Measurements from ENCODE around the gene RSRC1. TPM values are rescaled to one million over a fixed set of nuclear protein-coding genes. Genes with fewer than 3 reads are reported as not detected.
"Not testable (repeated sequence)": the region's sequence is repeated elsewhere in the genome, so short reads cannot be mapped to it uniquely, and the experiment has no call there.

RSRC1 gene
- total and polyA plus RNA-seq, 2 of the 8 experiments (the other 6 are each of a cell fraction or from before 2014, with no cell fraction given) = 2.0 to 27.9 TPM

- H3K14ac ChIP-seq (ENCODE audit: insufficient read length); H3K9ac ChIP-seq (replicated peaks in 1 of 4; ENCODE audit: extremely low read depth in 1 of 4, low read depth in 3 of 4, low read length in 3 of 4); H2AFZ ChIP-seq (ENCODE audit: low read length); H3K23ac ChIP-seq (ENCODE audit: insufficient read length); H3K18ac ChIP-seq (ENCODE audit: extremely low read depth, low read length); H3K79me1 ChIP-seq (ENCODE audit: low read depth, low read length); H2BK5ac ChIP-seq (ENCODE audit: low read depth, low read length); DNase-seq (ENCODE audit: low read depth in 1 of 2, low spot score in 2 of 2); H2BK20ac ChIP-seq (ENCODE audit: low read length); H3K23me2 ChIP-seq (ENCODE audit: low read depth, low read length); H3K9me3 ChIP-seq (ENCODE audit: insufficient read depth in 2 of 2, low read depth in 1 of 2, low read length in 1 of 2); H4K5ac ChIP-seq (ENCODE audit: insufficient read length, low read depth, low read length); H3K4ac ChIP-seq (replicated peaks; ENCODE audit: insufficient read length, low read depth, low read length); H4K20me1 ChIP-seq (replicated peaks in 1 of 2; ENCODE audit: control insufficient read depth in 1 of 2, insufficient read depth in 2 of 2, low read length in 2 of 2); H3K36me3 ChIP-seq (ENCODE audit: control insufficient read depth in 2 of 4, insufficient read depth in 4 of 4, low read length in 3 of 4); H3K4me3 ChIP-seq (ENCODE audit: extremely low read depth in 1 of 4, insufficient read depth in 2 of 4, low read depth in 3 of 4, low read length in 4 of 4); H3K4me2 ChIP-seq (ENCODE audit: insufficient read depth in 1 of 2, low read depth in 2 of 2, low read length in 2 of 2); H4K91ac ChIP-seq (replicated peaks; ENCODE audit: insufficient read length, low read length); H4K8ac ChIP-seq (ENCODE audit: extremely low read depth, insufficient read depth, low read length); FAIRE-seq; H2BK15ac ChIP-seq (ENCODE audit: low read length); H3K56ac ChIP-seq (replicated peaks; ENCODE audit: insufficient read length, low read depth, low read length); H3K4me1 ChIP-seq (replicated peaks in 1 of 4; ENCODE audit: control insufficient read depth in 3 of 4, insufficient read depth in 4 of 4, low read length in 3 of 4); POLR2A ChIA-PET (ENCODE audit: partially characterized antibody); H2BK12ac ChIP-seq (ENCODE audit: low read depth, low read length); H2BK120ac ChIP-seq (replicated peaks; ENCODE audit: low read depth, low read length); H2AK5ac ChIP-seq (ENCODE audit: low read depth, low read length); H3K27ac ChIP-seq (ENCODE audit: low read depth, low read length); H3K27me3 ChIP-seq (replicated peaks in 1 of 4; ENCODE audit: control insufficient read depth in 3 of 4, extremely low read depth in 1 of 4, insufficient read depth in 3 of 4, low read length in 3 of 4): not testable (repeated sequence)
- WGBS, 2 experiments (ENCODE audit: extremely low coverage in 1 of 2, insufficient coverage in 1 of 2, insufficient read length in 1 of 2, insufficient replicate concordance in 2 of 2, low coverage in 1 of 2, low lambda C conversion rate in 2 of 2, missing lambda C conversion rate in 1 of 2) = 70% methylated on average over 5 of the region's 5 CpGs; no CpG with 5 or more reads in 1 of the 2 experiments
- CTCF ChIA-PET (ENCODE audit: partially characterized antibody) = interaction anchor here (1.1 kb wide), 1 partner anchor 8 kb away, joined by 5 read pairs; no protein-coding TSS in a partner anchor
- H3K79me2 ChIP-seq (ENCODE audit: control insufficient read depth in 1 of 2, insufficient read depth in 2 of 2, low read length in 2 of 2) = peaks cover 0 to 11% of the 10 kb centered on the region in 2 experiments; a peak in 2 of 4 replicates
Observed at GRCh38 chr3:158122721-158123120, 12.8 kb downstream of the RSRC1 start.

All from H1 (cell line).